ENCODE results near the gene MCM3.

The MCM3 gene

DNA sequence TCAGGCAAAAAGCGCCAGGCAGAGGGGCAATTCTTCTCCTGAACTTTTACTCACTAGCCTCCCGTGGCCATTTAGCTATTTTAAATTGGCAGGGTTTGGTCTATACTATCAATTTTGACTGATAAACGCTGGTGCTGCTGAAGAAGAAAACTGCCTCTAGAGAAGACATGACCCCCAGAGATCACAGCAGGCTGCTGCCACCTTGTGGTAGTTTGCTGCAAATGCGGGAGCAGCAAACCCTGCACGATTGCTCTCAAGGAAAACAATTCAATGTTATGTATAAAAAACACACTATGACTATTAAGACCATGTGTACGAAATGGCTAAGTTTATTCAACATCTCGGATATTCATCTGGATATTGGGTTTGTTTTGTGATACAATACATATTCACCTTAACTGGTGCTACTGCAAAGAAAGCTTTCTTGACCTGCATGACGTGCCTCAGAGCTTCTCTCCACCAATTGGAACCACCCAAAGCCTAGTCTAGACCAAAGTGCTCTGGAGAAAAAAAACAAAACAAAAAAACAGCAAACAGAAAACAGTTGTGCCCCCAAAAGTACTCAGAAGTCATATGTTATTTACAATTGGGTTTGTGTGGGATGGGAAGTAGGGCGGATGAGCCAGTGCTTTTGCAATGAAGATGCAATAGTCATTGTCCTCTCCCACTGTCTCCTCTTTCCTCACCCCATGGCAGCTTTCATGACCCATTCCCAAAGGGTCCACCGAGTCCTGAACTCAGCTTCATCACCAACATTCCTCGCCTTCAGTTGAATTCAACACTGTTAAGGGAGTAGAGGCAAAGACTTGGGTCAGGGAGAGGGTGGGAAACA lies 20.6 kb downstream of the MCM3 start:
- Histone ChIP-seq H3F3A (ENCODE audit: control insufficient read depth, insufficient read depth) (peaks cover 66% of the 10 kb centered on the region), H3K4me1 (ENCODE audit: control insufficient read depth, low read length) (peaks cover 15% of the 10 kb centered on the region), H3K4me3 (ENCODE audit: low read length) (no peak overlapping the region), H3K4me2 (ENCODE audit: low read length) (no peak overlapping the region), H3K36me3 (ENCODE audit: control insufficient read depth, low read length) (peaks cover 85% of the 10 kb centered on the region), H3K27me3 (ENCODE audit: control insufficient read depth, low read length) (no peaks in the 10 kb centered on the region), H3K9me2 (replicated peaks; ENCODE audit: control insufficient read depth, low read length) (no peaks in the 10 kb centered on the region), H3K79me2 (ENCODE audit: control insufficient read depth, low read length) (no peaks in the 10 kb centered on the region), H3K9me3 (ENCODE audit: control insufficient read depth, insufficient read depth, low read length) (no peaks in the 10 kb centered on the region), H3K27ac (ENCODE audit: low read depth, low read length) (no peak overlapping the region), H4K20me1 (ENCODE audit: control insufficient read depth, insufficient read depth, low read depth, low read length) (peaks cover 9% of the 10 kb centered on the region)
- no peak for TF ChIP-seq EZH2phosphoT487 (IDR thresholded peaks at IDR 0.05; ENCODE audit: borderline replicate concordance, low read length)
- TF ChIP-seq, protein P1, sequence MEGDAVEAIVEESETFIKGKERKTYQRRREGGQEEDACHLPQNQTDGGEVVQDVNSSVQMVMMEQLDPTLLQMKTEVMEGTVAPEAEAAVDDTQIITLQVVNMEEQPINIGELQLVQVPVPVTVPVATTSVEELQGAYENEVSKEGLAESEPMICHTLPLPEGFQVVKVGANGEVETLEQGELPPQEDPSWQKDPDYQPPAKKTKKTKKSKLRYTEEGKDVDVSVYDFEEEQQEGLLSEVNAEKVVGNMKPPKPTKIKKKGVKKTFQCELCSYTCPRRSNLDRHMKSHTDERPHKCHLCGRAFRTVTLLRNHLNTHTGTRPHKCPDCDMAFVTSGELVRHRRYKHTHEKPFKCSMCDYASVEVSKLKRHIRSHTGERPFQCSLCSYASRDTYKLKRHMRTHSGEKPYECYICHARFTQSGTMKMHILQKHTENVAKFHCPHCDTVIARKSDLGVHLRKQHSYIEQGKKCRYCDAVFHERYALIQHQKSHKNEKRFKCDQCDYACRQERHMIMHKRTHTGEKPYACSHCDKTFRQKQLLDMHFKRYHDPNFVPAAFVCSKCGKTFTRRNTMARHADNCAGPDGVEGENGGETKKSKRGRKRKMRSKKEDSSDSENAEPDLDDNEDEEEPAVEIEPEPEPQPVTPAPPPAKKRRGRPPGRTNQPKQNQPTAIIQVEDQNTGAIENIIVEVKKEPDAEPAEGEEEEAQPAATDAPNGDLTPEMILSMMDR (IDR thresholded peaks at IDR 0.05; ENCODE audit: low read depth, low read length, poor library complexity, severe bottlenecking), result peak; percentile 97

GRCh38 chr6:52262620-52263344 lies 21.8 kb downstream of the MCM3 start:
- peaks cover 73% of the 10 kb centered on the region for H3K36me3 ChIP-seq (ENCODE audit: control insufficient read depth, low read length)
- no peaks in the 10 kb centered on the region for H3K27me3 ChIP-seq (ENCODE audit: control insufficient read depth, low read length)
- H3K9me3 ChIP-seq (ENCODE audit: control insufficient read depth, insufficient read depth, low read length), result no peaks in the 10 kb centered on the region
- H3K79me2 ChIP-seq (ENCODE audit: control insufficient read depth, low read length), result no peaks in the 10 kb centered on the region
- peaks cover 15% of the 10 kb centered on the region for H3K4me1 ChIP-seq (ENCODE audit: control insufficient read depth, low read length)
- H3F3A ChIP-seq (ENCODE audit: control insufficient read depth, insufficient read depth), result peaks cover 65% of the 10 kb centered on the region
- peaks cover 9% of the 10 kb centered on the region for H4K20me1 ChIP-seq (ENCODE audit: control insufficient read depth, insufficient read depth, low read depth, low read length)
- no peaks in the 10 kb centered on the region for H3K9me2 ChIP-seq (replicated peaks; ENCODE audit: control insufficient read depth, low read length)
- H3K4me3 ChIP-seq (ENCODE audit: low read length), result no peak overlapping the region
- TF ChIP-seq, protein P1 (IDR thresholded peaks at IDR 0.05; ENCODE audit: low read depth, low read length, poor library complexity, severe bottlenecking), result no peak
- TF ChIP-seq EZH2phosphoT487 (IDR thresholded peaks at IDR 0.05; ENCODE audit: borderline replicate concordance, low read length), result no peak
- no peak overlapping the region for H3K27ac ChIP-seq (ENCODE audit: low read depth, low read length)
- no peak overlapping the region; the same call in 1 of the 2 replicates for H3K4me2 ChIP-seq (ENCODE audit: low read length)

GRCh38 chr6:52261229-52261628 lies 23.3 kb downstream of the MCM3 start:
- Histone ChIP-seq H3K4me2 (ENCODE audit: low read length) (no peak overlapping the region), H3K4me1 (ENCODE audit: control insufficient read depth, low read length) (peaks cover 15% of the 10 kb centered on the region), H3K27ac (ENCODE audit: low read depth, low read length) (no peak overlapping the region), H3K9me2 (replicated peaks; ENCODE audit: control insufficient read depth, low read length) (no peaks in the 10 kb centered on the region), H3K27me3 (ENCODE audit: control insufficient read depth, low read length) (no peaks in the 10 kb centered on the region), H3K4me3 (ENCODE audit: low read length) (no peak overlapping the region), H4K20me1 (ENCODE audit: control insufficient read depth, insufficient read depth, low read depth, low read length) (peaks cover 9% of the 10 kb centered on the region), H3F3A (ENCODE audit: control insufficient read depth, insufficient read depth) (peaks cover 57% of the 10 kb centered on the region), H3K36me3 (ENCODE audit: control insufficient read depth, low read length) (peaks cover 60% of the 10 kb centered on the region), H3K9me3 (ENCODE audit: control insufficient read depth, insufficient read depth, low read length) (no peaks in the 10 kb centered on the region), H3K79me2 (ENCODE audit: control insufficient read depth, low read length) (no peaks in the 10 kb centered on the region)
- TF ChIP-seq, protein P1 (IDR thresholded peaks at IDR 0.05; ENCODE audit: low read depth, low read length, poor library complexity, severe bottlenecking), result no peak
- no peak for TF ChIP-seq EZH2phosphoT487 (IDR thresholded peaks at IDR 0.05; ENCODE audit: borderline replicate concordance, low read length)

Measured in DOHH2 (cell line).